Measurements from ENCODE around the gene SESN3.
"Not testable (repeated sequence)": the region's sequence is repeated elsewhere in the genome, so short reads cannot be mapped to it uniquely, and the experiment has no call there.

The SESN3 gene

DNA sequence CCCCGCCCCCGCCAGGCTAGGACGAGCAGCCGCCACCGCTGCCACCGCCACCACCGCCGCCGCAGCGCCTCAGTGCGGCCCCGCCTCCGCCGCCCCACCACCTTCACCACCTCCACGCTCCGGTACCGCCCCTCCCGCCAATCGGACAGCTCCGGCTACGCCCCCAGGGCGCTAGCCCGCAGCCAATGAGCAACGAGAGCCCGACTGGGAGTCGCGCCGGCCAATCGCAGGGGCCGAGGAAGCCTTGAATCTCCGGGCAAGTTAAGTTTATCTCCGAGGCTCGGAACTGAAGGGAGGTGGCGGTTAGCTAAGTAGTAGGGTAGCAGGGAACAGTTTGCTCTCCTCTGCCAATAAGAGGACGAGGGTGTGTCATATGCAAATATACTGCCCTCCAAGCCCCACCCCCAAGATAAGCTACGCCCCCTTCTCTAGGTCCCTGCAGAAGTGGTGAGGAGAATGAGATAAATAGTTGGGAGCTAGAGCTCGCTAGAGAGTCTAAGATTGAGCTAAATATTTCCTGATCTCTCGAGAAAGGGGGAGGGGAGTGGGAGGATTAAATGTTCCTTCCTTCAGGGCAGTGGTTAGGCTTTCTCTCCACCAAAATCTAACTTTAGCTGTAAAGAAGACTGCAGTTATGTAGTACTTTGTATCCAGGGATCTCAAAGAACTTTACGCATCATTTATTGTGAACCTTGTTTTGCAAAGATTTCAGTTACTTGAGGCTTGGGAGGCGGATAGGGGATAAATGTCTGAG lies at the start of gene SESN3:
Gene SESN3 (minus strand): TSS at position 76 of the 754 bp plus-strand sequence. CDS start 342 bp downstream, outside the sequence.
- DNase-seq (ENCODE audit: low read depth) = peak; percentile 97

DNA sequence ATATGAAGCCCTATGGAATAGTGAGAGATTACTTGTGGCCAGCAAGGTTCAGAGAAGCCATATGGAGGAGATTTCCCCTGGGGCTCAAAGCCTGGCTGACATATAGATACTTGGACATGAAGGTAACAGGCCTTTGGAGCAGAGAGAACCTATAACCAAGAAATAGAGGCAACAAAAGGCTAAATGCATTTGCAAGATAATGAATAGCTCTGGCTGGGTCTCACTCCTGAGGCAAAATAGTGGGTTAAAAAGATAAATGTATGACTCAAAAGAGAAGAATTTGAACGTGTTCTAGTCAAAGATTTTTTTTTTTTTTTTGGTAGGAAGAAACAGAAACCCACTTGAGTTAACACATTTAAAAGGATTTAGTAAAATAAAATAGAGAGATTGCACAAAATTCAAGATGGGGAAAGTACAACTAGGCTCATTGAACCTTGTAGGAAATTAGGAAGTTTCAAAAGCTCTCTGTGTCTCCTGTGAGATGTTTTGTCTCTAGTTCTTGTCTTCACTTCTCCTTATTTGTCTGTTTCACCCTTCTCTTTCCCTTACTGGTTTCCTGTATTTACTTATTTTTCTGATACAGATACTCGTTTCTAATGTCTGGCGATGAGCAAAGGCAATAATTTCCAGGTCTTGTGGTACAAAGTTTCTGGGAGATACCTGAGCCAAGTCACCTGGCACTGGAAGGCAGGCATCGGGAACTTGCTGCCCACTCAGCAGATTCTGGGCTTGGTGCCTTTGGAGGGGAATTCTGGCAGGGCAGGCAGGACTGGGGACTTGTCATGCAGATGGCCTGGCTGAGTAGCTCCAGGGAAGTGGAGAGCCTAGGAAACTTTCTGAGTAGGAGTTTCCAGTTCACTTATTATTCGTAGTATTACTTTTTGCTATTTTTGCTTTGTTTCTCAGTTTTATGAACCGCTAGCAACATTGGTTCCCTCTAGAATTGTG lies 49.2 kb upstream of the SESN3 start:
- no peak for DNase-seq (ENCODE audit: low read depth)

DNA sequence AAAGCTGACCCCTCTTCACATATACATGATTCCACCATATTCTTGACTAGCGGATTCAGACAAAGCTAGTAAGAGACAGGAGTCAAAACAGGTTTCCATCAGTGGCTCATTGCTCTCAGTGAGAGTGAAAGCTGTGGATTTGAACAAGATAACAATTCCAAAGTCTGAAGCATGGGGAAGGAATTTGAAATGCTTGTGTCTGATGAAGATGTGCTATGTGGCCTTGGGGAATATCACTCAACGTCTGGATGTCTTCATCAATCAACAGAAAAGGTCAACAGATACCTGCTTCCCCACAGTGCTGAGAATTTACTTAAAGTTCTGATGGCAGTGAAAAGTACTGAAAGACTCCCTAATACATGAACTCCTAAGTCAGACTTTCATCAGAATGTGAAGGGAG lies 46.9 kb upstream of the SESN3 start:
- DNase-seq (ENCODE audit: low read depth) = no peak

DNA sequence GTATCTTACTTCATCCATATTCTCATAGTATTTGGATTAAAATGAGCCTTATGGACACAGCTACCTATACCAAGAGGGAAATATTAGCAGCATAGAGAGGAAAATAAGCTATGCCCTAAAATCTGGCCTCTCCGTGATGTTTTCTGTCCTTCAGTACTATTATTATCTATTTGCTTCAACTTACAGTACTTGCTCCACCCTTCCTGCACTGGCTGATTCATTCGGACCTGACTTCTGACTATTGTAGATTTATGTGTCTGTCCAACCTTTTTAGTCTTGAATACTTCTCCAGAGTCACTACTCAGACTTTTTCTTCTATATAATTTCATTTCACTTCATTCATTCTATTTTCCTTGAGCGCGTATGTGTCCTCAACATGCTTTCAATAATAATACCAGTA lies 45.1 kb upstream of the SESN3 start:
- DNase-seq (ENCODE audit: low read depth) = no peak

DNA sequence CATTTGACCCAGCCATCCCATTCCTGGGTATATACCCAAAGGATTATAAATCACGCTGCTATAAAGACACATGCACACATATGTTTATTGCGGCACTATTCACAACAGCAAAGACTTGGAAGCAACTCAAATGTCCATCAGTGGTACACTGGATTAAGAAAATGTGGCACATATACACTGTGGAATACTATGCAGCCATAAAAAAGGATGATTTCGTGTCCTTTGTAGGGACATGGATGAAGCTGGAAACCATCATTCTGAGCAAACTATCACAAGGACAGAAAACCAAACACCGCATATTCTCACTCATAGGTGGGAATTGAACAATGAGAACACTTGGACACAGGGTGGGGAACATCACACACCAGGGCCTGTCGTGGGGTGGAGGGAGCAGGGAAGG lies 42.6 kb upstream of the SESN3 start:
- DNase-seq (ENCODE audit: low read depth) = not testable (repeated sequence)

DNA sequence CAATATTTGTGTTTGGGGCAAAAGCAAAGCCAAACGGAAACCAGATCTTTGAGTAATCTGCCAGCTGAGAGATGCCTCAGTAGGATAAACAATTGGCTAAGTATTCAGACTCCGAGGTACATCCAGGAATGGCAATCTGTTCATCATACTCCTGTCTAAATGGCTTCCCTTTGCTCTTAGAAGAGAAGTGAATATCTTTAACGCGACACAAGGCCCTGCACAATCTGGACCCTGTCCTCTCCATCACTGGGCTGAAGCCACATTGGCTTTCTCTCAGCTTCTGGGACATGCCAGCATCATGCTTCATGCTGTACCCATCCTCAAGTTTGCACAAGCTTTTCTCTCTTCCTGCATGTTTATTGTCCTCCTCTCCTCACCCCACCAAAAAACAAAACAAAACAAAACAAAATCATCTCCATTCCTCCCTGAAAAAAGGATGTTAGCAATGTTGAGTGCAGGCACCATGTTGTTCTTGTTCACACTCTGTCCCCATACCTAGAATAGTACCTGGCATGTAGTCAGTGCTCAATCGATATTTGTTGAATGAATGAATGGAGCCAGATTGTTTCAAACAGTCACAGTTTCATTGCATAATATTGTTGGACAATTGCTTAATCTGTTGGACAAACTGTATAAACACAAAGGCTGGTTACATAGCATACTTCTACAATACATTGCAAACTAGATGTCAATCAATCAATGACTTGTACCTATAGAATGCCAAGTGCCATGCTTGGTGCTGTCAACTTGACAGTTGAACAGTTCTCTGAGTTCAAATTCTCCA lies 38.2 kb upstream of the SESN3 start:
- DNase-seq (ENCODE audit: low read depth) = no peak

- DNase-seq (ENCODE audit: low read depth) = no peak
These were observed 37.4 kb upstream of the SESN3 start for GRCh38 chr11:95268391-95268790.

- no peak for DNase-seq (ENCODE audit: low read depth)
These were observed 36.7 kb upstream of the SESN3 start for GRCh38 chr11:95267601-95268213.

GRCh38 chr11:95266751-95267374 lies 35.9 kb upstream of the SESN3 start:
- no peak for DNase-seq (ENCODE audit: low read depth)

GRCh38 chr11:95264881-95265280 lies 33.9 kb upstream of the SESN3 start:
- DNase-seq (ENCODE audit: low read depth) = no peak

DNA sequence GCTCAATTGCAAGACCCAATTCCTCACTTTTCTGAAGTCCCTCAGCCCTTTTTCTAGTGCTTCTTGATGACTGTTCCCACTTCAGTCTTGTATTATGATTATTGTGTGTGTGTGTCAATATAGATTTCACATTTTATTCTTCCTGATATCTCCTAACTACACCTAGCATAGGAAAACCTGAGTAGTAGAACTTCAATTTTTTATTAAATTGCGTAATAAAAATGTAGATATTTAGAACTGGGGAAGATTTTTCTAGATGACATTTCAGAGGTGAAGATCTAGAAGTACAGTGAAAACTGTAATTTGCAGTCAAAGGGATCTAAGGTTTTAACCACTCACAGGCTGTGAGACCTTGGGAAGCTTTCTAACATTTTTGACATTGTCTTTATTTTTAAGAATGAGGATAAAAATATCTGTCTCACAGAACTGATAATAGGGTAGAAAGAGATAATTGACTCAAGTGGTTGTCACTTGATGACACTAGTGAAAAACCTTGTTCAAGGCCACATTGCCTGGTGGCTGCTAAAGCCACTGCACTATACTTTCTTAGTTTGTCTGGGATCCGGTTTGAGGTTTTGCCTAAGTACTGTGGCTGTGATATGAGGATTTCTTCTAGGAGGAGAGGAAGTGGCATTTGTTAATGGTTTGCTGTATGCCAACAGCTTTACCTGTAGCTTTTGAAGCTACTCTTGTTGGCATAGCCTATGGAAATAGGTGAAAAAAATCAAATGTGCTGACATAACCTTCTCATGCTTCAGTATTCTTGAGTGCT lies 32.2 kb upstream of the SESN3 start:
- no peak for DNase-seq (ENCODE audit: low read depth)

DNA sequence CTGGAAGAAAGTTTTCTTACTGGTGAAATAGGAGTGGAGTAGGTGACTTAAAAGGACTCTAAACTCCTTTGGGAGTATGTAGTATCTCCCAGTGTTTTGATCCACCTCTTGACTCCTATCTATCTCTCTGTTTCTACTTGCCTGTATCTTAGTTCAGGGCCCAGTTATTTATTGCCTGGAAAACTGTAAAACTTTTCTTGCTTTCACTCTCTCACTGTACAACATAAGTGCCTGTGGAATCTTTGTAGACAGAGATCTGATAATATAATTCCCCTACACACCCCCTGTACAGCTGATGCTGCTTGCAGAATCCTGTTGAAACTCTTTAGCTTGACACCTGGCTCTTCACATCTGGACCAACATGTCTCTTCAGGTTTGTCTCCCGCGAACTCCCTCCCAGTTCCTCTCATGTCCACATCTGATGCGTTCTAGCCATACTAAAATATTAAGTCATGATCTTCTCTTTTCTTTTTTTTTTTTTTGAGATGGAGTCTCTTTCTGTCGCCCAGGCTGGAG lies 26.5 kb upstream of the SESN3 start:
- DNase-seq (ENCODE audit: low read depth) = no peak

GRCh38 chr11:95256321-95256779 lies 25.3 kb upstream of the SESN3 start:
- no peak for DNase-seq (ENCODE audit: low read depth)

DNA sequence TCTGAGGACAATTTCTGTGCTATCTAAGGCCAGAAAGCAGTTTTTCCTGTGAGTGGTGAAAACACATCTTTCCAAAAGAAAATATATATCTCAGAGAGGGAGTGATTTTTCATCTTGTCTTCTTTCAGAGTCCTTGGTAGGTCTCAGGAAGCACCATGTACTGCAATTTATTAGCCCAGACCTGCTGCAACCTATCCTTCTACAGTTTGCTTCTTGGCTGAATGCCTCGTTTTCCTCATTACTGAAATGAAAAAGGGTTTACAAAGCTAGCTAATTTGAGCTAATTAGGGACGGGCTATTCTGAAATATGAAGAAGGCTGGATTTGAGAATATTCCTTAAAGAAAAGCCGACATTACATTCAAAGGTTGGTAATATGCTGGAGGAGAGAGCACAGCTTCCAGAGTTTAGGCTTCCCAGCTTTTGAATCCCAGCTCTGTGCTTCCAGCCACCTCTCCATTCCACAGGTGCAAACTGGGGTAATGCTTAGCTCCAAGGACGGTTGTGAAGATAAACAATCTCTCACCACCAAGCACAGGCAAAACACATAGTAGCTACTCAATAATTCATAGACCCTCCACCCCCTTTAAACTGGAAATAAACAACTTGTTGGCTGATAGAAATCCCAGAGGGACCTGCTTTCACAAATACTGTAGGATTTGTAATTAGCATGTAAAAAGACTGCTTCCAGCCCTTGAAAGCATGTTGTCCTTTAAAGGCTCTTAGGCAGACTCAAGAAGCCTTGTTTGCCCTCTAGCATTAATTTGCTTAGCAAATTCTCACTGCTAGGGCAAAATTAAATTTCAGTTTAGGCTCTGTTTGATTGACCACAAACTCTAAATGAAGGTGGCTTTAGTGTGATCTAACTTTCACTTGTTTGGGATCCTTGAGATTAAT lies 24.5 kb upstream of the SESN3 start:
- no peak for DNase-seq (ENCODE audit: low read depth)

GRCh38 chr11:95254716-95255115 lies 23.7 kb upstream of the SESN3 start:
- no peak for DNase-seq (ENCODE audit: low read depth)

GRCh38 chr11:95254131-95254704 lies 23.2 kb upstream of the SESN3 start:
- DNase-seq (ENCODE audit: low read depth) = peak; percentile 53

- no peak for DNase-seq (ENCODE audit: low read depth)
These were observed 22.1 kb upstream of the SESN3 start for GRCh38 chr11:95253141-95253540.

GRCh38 chr11:95252586-95252985 lies 21.6 kb upstream of the SESN3 start:
- no peak for DNase-seq (ENCODE audit: low read depth)

- not testable (repeated sequence) for DNase-seq (ENCODE audit: low read depth)
These were observed 20.9 kb upstream of the SESN3 start for GRCh38 chr11:95251896-95252295.

All from activated T-cell treated with anti-CD3 and anti-CD28 coated beads for 48 hours (primary cell).